Smooth muscle cell of the brain vasculature (primary cell): ENCODE results near the gene TBC1D3.
"Not testable (repeated sequence)": the region's sequence is repeated elsewhere in the genome, so short reads cannot be mapped to it uniquely, and the experiment has no call there.

ENCODE experiments used
- DNase-seq: peaks from one replicate; pipeline ENCODE4 v3.0.0-alpha.2; 2012; ENCODE audit warnings: low read depth, low spot score

Gene TBC1D3

DNA sequence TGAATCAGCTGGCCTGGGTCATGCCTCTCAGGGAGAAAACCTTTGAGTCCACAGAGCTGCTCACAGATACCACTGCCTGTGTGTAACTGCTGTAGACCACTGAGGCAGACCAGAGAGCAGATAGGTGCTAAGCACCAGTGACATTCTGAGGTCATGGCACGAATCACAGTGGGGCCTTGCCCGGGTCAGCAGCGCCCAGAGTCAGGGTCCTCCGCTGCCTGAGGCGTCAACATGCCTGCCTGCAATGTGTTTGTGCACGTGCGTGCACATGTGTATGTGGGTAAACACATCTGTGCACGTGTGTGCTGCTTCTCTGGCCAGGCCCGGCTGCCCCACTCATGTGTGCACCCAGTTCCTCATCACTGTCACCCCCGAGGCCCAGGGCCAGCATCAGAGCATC lies at the start of gene TBC1D3:
Gene TBC1D3 (minus strand): TSS at position 101 of the 400 bp plus-strand sequence. CDS start 1,526 bp downstream, outside the sequence.
- DNase-seq, result not testable (repeated sequence)

DNA sequence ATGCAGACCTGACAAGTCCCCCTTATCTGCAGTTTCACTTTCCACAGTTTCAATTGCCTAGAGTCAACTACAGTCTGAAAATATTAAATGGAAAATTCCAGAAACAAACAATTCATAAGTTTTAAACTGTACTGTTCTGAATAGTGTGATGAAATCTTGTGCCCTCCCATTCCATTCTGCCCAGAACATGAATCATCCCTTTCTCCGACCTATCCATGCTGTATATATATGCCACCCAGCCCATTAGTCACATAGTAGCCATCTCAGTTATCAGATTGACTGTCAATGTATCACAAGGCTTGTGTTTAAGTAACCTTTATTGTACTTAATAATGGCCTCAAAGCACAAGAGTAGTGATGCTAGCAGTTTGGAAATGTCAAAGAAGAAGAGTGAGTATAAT lies 40.4 kb upstream of the TBC1D3 start:
- DNase-seq, result not testable (repeated sequence)

DNA sequence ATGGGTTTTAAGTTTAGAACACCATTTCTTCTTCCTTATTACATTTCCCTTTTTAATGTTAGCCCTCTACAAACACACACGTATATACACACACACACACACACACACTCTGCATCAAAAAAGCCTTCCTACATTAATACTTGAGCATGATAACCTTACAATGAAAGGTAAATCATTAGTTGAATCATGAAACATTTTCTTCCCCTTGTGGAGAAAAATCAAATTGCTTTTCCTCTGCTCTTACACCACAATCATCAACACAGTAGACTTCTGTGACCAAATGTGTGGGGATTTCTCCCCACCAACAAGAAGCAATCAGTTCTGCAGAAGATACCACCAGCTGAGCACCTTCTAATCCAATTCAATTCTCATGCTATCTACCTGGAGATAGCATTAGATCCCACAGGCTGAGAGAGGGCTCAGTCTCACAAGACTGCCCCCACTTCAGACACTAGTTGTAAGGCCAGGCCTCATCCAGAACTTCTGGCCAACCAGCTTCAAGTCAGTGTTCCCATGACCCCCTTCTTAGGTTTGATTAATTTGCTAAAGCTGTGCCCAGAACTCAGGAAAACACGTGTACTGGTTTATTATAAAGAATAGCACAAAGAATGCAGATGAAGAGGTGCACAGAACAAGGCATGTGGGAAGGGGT lies 33.6 kb upstream of the TBC1D3 start:
- DNase-seq, result not testable (repeated sequence)

DNA sequence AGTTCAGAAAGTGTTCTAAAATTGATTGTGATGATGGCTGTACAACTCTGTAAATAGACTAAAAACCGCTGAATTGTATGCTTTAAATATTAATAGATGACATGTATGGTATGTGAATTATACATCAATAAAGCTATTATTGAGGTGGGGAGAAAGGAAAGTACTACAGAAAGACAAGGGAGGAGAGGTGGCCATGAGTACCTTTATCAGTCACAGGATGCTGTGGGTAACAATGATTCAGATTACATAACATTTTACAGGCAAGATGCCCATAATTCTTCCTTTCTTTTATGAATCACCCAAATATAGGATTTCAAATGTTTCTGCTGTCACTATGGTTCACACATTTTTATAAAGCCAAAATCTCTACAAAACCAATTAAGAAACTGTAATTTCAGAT lies 28.5 kb upstream of the TBC1D3 start:
- DNase-seq, result not testable (repeated sequence)

DNA sequence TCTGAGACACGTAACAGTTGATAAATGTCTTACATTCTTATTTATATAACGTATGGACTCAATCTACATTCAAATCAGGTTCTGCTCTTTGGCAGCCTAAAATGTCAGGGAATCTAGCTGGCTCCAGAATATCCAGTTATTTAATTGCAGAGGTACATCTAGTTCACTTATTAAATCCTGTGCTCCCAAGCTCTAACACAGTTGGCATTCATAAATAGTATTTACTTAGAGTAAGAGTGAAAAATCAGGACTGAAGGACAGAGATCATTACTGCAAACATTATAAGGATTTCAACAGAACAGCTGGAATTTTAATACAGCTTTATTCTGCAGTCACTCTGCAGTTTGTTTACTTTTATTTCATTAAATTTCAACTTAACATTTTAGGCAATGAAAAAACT lies 7.9 kb upstream of the TBC1D3 start:
- not testable (repeated sequence) for DNase-seq

DNA sequence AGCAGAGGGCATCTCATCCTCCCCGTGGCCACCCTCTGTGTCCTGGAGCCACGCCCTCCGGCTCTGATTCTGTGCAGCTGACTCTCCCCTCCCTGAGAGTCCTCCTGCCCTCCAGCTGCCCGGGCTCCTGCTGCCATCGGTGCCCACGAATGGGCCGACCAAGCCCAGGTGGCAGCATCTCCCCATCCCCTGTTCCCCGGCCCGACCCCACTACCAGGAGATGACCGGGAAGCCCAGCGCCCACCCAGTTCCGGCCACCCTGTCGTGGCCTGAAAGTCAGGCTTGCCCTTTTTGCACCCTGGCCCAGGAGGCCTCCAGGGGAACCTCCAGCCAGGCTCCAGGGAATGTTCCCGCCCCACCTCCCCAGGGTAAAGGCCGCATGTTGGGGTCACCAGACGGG lies 57.5 kb downstream of the TBC1D3 start:
- DNase-seq, result not testable (repeated sequence)
